ENCODE results near the gene KMT2C. TPM values are rescaled to one million over a fixed set of nuclear protein-coding genes. Genes with fewer than 3 reads are reported as not detected.

KMT2C gene
- polyA plus RNA-seq, 1 donor from 2014 or later = 29.8 TPM

GRCh38 chr7:152362128-152362926 is 73.5 kb downstream of the KMT2C start:
- H3K36me3 ChIP-seq (ENCODE audit: insufficient read depth, low read length) = no peaks in the 10 kb centered on the region
- H3K9ac ChIP-seq (ENCODE audit: low read length) = no peak overlapping the region
- no peaks in the 10 kb centered on the region for H3K9me3 ChIP-seq (ENCODE audit: low read length)
- H3K27me3 ChIP-seq (ENCODE audit: insufficient read depth, low read depth, low read length) = no peaks in the 10 kb centered on the region
- H3K79me2 ChIP-seq (replicated peaks; ENCODE audit: insufficient read depth, low read length) = peaks cover 75% of the 10 kb centered on the region
- no peaks in the 10 kb centered on the region for H4K20me1 ChIP-seq (ENCODE audit: insufficient read depth)
- no peak overlapping the region for H3K4me3 ChIP-seq (ENCODE audit: low read length)
- no peak overlapping the region for H3K27ac ChIP-seq (ENCODE audit: low read length)
- H2AFZ ChIP-seq (ENCODE audit: low read depth, low read length) = no peak overlapping the region
- no peak overlapping the region for H3K4me2 ChIP-seq (ENCODE audit: low read length)
- no peaks in the 10 kb centered on the region for H3K9me2 ChIP-seq (ENCODE audit: insufficient read depth, low read length)
- no peak for TF ChIP-seq EZH2 (IDR thresholded peaks at IDR 0.05; ENCODE audit: borderline replicate concordance, insufficient read depth, low read length, poor library complexity, severe bottlenecking)
- no peak for TF ChIP-seq SMC3 (conservative IDR thresholded peaks at IDR 0.05; ENCODE audit: poor library complexity)
- TF ChIP-seq REST (IDR thresholded peaks at IDR 0.05; ENCODE audit: borderline replicate concordance) = no peak
- H3F3A ChIP-seq (ENCODE audit: insufficient read depth, low read length, poor library complexity, severe bottlenecking) = no peaks in the 10 kb centered on the region

GRCh38 chr7:152355474-152356057 is 80.2 kb downstream of the KMT2C start:
- no peaks in the 10 kb centered on the region for H4K20me1 ChIP-seq (ENCODE audit: insufficient read depth)
- no peaks in the 10 kb centered on the region for H3F3A ChIP-seq (ENCODE audit: insufficient read depth, low read length, poor library complexity, severe bottlenecking)
- H3K9me3 ChIP-seq (ENCODE audit: low read length) = no peaks in the 10 kb centered on the region
- peaks cover 6% of the 10 kb centered on the region for H3K36me3 ChIP-seq (ENCODE audit: insufficient read depth, low read length)
- H3K27me3 ChIP-seq (ENCODE audit: insufficient read depth, low read depth, low read length) = no peaks in the 10 kb centered on the region
- no peak overlapping the region for H2AFZ ChIP-seq (ENCODE audit: low read depth, low read length)
- H3K9ac ChIP-seq (ENCODE audit: low read length) = no peak overlapping the region
- no peak overlapping the region for H3K4me3 ChIP-seq (ENCODE audit: low read length)
- peaks cover 35% of the 10 kb centered on the region for H3K79me2 ChIP-seq (replicated peaks; ENCODE audit: insufficient read depth, low read length)
- TF ChIP-seq RAD21 (conservative IDR thresholded peaks at IDR 0.05) (no peak), SMC3 (conservative IDR thresholded peaks at IDR 0.05; ENCODE audit: poor library complexity) (no peak), CTCF (IDR thresholded peaks at IDR 0.05; ENCODE audit: poor library complexity, severe bottlenecking) (no peak), EZH2 (IDR thresholded peaks at IDR 0.05; ENCODE audit: borderline replicate concordance, insufficient read depth, low read length, poor library complexity, severe bottlenecking) (no peak), POLR2AphosphoS5 (IDR thresholded peaks at IDR 0.05) (no peak), REST (IDR thresholded peaks at IDR 0.05; ENCODE audit: borderline replicate concordance) (no peak)
- H3K4me2 ChIP-seq (ENCODE audit: low read length) = no peak overlapping the region
- no peaks in the 10 kb centered on the region for H3K9me2 ChIP-seq (ENCODE audit: insufficient read depth, low read length)
- no peak overlapping the region for H3K27ac ChIP-seq (ENCODE audit: low read length)
